Type B pancreatic cell (in vitro differentiated cells): ENCODE data around the gene BCL11B. TPM values are rescaled to one million over a fixed set of nuclear protein-coding genes. Genes with fewer than 3 reads are reported as not detected.

ENCODE experiments used
- DNase-seq: peaks from one replicate; pipeline ENCODE4 v3.0.0; 2021; ENCODE audit warnings: mixed read lengths; ENCODE audit not compliant: unreplicated experiment; ENCODE audit errors: extremely low spot score
- H3K27ac Mint-ChIP-seq: 2 replicates; pipeline ENCODE4 v1.8.0; 2021; ENCODE audit warnings: mild to moderate bottlenecking, mixed read lengths
- H3K27me3 Mint-ChIP-seq: 2 replicates; pipeline ENCODE4 v1.8.0; 2021; ENCODE audit warnings: mixed read lengths
- H3K36me3 Mint-ChIP-seq: 2 replicates; pipeline ENCODE4 v1.8.0; 2021; ENCODE audit warnings: mixed read lengths
- H3K4me1 Mint-ChIP-seq: one replicate; pipeline ENCODE4 v1.8.0; 2021; ENCODE audit warnings: mixed read lengths; ENCODE audit not compliant: unreplicated experiment
- H3K4me3 Mint-ChIP-seq: 2 replicates; pipeline ENCODE4 v1.8.0; 2021; ENCODE audit warnings: mild to moderate bottlenecking, mixed read lengths
- H3K9me3 Mint-ChIP-seq: 2 replicates; pipeline ENCODE4 v1.8.0; 2021; ENCODE audit warnings: mixed read lengths
- total RNA-seq: library from RNA; stranded (reverse); gene quantifications from 2 replicates; pipeline ENCODE4 v1.2.1, GENCODE V29; 2021; ENCODE audit warnings: low replicate concordance
- TF ChIP-seq, protein P1 (sequence below): fragments of 200-600 bp; sonication (generic); conservative IDR thresholded peaks from 2 replicates; pipeline ENCODE4 v1.5.0; 2021; ENCODE audit warnings: antibody characterized with exemption, mild to moderate bottlenecking

The BCL11B gene
- total RNA-seq, 1 donor from 2014 or later = 11.4 TPM

GRCh38 chr14:99198746-99199502 lies 73.1 kb downstream of the BCL11B start:
- TF ChIP-seq, protein P1, sequence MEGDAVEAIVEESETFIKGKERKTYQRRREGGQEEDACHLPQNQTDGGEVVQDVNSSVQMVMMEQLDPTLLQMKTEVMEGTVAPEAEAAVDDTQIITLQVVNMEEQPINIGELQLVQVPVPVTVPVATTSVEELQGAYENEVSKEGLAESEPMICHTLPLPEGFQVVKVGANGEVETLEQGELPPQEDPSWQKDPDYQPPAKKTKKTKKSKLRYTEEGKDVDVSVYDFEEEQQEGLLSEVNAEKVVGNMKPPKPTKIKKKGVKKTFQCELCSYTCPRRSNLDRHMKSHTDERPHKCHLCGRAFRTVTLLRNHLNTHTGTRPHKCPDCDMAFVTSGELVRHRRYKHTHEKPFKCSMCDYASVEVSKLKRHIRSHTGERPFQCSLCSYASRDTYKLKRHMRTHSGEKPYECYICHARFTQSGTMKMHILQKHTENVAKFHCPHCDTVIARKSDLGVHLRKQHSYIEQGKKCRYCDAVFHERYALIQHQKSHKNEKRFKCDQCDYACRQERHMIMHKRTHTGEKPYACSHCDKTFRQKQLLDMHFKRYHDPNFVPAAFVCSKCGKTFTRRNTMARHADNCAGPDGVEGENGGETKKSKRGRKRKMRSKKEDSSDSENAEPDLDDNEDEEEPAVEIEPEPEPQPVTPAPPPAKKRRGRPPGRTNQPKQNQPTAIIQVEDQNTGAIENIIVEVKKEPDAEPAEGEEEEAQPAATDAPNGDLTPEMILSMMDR = no peak
- no peaks in the 10 kb centered on the region for H3K27me3 Mint-ChIP-seq
- H3K4me3 Mint-ChIP-seq = no peak overlapping the region
- H3K4me1 Mint-ChIP-seq = peaks cover 43% of the 10 kb centered on the region
- no peaks in the 10 kb centered on the region for H3K9me3 Mint-ChIP-seq
- DNase-seq = no peak
- no peak overlapping the region for H3K27ac Mint-ChIP-seq
- H3K36me3 Mint-ChIP-seq = no peaks in the 10 kb centered on the region

DNA sequence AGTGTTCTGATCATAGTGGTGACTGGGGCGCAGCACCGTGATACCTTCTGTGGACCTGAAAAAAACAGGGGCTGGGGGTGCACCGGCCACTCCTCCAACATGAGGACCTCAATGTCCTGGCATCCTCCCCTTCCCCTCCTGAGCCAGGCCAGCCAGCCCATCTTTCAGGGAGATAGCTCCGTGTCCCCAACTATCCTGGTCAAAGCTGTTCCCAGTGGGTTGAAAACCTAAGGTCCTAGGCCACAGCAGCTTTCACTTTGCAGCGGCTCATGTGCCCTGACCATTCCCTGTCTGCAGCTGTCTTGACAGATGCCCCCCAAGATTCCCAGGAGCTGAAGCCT lies 75.7 kb downstream of the BCL11B start:
- H3K27me3 Mint-ChIP-seq = no peaks in the 10 kb centered on the region
- DNase-seq = no peak
- H3K4me3 Mint-ChIP-seq = no peak overlapping the region
- H3K27ac Mint-ChIP-seq = no peak overlapping the region
- peaks cover 48% of the 10 kb centered on the region for H3K4me1 Mint-ChIP-seq
- no peaks in the 10 kb centered on the region for H3K9me3 Mint-ChIP-seq
- TF ChIP-seq, protein P1 = no peak
- H3K36me3 Mint-ChIP-seq = no peaks in the 10 kb centered on the region

GRCh38 chr14:99195602-99196309 lies 76.2 kb downstream of the BCL11B start:
- H3K4me3 Mint-ChIP-seq = no peak overlapping the region
- no peaks in the 10 kb centered on the region for H3K27me3 Mint-ChIP-seq
- H3K27ac Mint-ChIP-seq = peak overlapping the region; percentile 9
- TF ChIP-seq, protein P1 = no peak
- H3K36me3 Mint-ChIP-seq = no peaks in the 10 kb centered on the region
- H3K9me3 Mint-ChIP-seq = no peaks in the 10 kb centered on the region
- no peak for DNase-seq
- H3K4me1 Mint-ChIP-seq = peaks cover 51% of the 10 kb centered on the region

DNA sequence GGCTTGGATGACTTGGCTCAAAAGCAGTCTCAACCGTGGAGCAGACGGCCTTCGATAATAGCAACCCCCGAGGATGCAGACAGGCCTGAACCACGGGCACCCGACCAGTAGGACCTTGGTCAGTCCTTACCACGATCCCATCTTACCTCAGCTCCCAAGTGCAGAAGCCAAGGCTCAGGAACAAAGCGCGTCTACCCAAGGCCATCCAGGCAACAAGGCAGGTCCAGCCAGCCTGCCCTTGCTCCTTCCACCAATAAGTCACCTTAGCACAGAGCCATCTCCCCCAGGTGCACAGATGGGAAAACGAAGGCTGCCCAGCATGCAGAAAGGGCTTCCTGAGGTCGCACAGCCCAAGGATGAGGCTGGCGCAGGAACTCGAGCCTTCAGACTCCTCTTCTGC lies 77.3 kb downstream of the BCL11B start:
- Mint-ChIP-seq H3K27me3 (no peaks in the 10 kb centered on the region), H3K4me1 (peaks cover 48% of the 10 kb centered on the region), H3K27ac (no peak overlapping the region), H3K36me3 (no peaks in the 10 kb centered on the region), H3K4me3 (no peak overlapping the region), H3K9me3 (no peaks in the 10 kb centered on the region)
- TF ChIP-seq, protein P1 = no peak
- no peak for DNase-seq

GRCh38 chr14:99194136-99194535 lies 77.9 kb downstream of the BCL11B start:
- H3K36me3 Mint-ChIP-seq = no peaks in the 10 kb centered on the region
- peaks cover 44% of the 10 kb centered on the region for H3K4me1 Mint-ChIP-seq
- no peak for DNase-seq
- no peaks in the 10 kb centered on the region for H3K9me3 Mint-ChIP-seq
- H3K27me3 Mint-ChIP-seq = no peaks in the 10 kb centered on the region
- no peak overlapping the region for H3K27ac Mint-ChIP-seq
- TF ChIP-seq, protein P1 = no peak
- no peak overlapping the region for H3K4me3 Mint-ChIP-seq
